H9 (cell line): ENCODE results near the gene PRSS38. TPM values are rescaled to one million over a fixed set of nuclear protein-coding genes. Genes with fewer than 3 reads are reported as not detected.

Source experiments
- DNase-seq: peaks from one replicate; pipeline ENCODE4 v3.0.0-alpha.2; 2017
- H2AFZ ChIP-seq: one replicate; pipeline ENCODE4 v1.6.1; 2013; ENCODE audit warnings: mild to moderate bottlenecking, low read length, control low read depth, moderate library complexity
- H2AK5ac ChIP-seq: 2 replicates; pipeline ENCODE4 v1.6.1; 2013; ENCODE audit warnings: low read length, control low read depth, mixed read lengths; ENCODE audit not compliant: insufficient read length
- H2BK120ac ChIP-seq: one replicate; pipeline ENCODE4 v1.6.1; 2013; ENCODE audit warnings: low read depth, mild to moderate bottlenecking, low read length, control low read depth, inconsistent platforms; ENCODE audit not compliant: poor library complexity, severe bottlenecking
- H2BK12ac ChIP-seq: 2 replicates; pipeline ENCODE4 v1.6.1; 2013; ENCODE audit warnings: low read length, control low read depth, mixed read lengths, low read depth; ENCODE audit not compliant: insufficient read length
- H2BK15ac ChIP-seq: 2 replicates; pipeline ENCODE4 v1.6.1; 2013; ENCODE audit warnings: low read depth, low read length, control low read depth
- H2BK20ac ChIP-seq: one replicate; pipeline ENCODE4 v1.6.1; 2013; ENCODE audit warnings: low read depth, mild to moderate bottlenecking, low read length, control low read depth, inconsistent platforms; ENCODE audit not compliant: poor library complexity, severe bottlenecking
- H2BK5ac ChIP-seq: 2 replicates; pipeline ENCODE4 v1.6.1; 2013; ENCODE audit warnings: low read length, control low read depth, mixed read lengths; ENCODE audit not compliant: insufficient read length
- H3K14ac ChIP-seq: 2 replicates; pipeline ENCODE4 v1.6.1; 2013; ENCODE audit warnings: low read length, control low read depth; ENCODE audit not compliant: insufficient read depth
- H3K18ac ChIP-seq: 2 replicates; pipeline ENCODE4 v1.6.1; 2013; ENCODE audit warnings: low read depth, mild to moderate bottlenecking, mixed read lengths, low read length, control low read depth; ENCODE audit not compliant: insufficient read length
- H3K23ac ChIP-seq: 2 replicates; pipeline ENCODE4 v1.6.1; 2013; ENCODE audit warnings: low read length, control low read depth, mixed read lengths, low read depth; ENCODE audit not compliant: insufficient read length
- H3K23me2 ChIP-seq: 2 replicates; pipeline ENCODE4 v1.6.1; 2013; ENCODE audit warnings: low read depth, mild to moderate bottlenecking, mixed read lengths, low read length, control low read depth; ENCODE audit not compliant: insufficient read length, poor library complexity, severe bottlenecking
- H3K27ac ChIP-seq: 2 replicates; pipeline ENCODE4 v1.5.1; 2013; ENCODE audit warnings: low read length, control low read depth, mixed read lengths, low read depth; ENCODE audit not compliant: insufficient read length
- H3K27me3 ChIP-seq: 2 replicates; pipeline ENCODE4 v1.6.1; 2013; ENCODE audit warnings: low read length, control low read depth, inconsistent platforms; ENCODE audit not compliant: insufficient read depth
- H3K4ac ChIP-seq: 2 replicates; pipeline ENCODE4 v1.6.1; 2013; ENCODE audit warnings: low read depth, mild to moderate bottlenecking, control low read depth, inconsistent platforms, low read length, moderate library complexity
- H3K4me1 ChIP-seq: 2 replicates; pipeline ENCODE4 v1.6.1; 2013; ENCODE audit warnings: low read length, control low read depth, inconsistent platforms; ENCODE audit not compliant: insufficient read depth
- H3K4me2 ChIP-seq: 2 replicates; pipeline ENCODE4 v1.6.1; 2013; ENCODE audit warnings: low read length, control low read depth, mixed read lengths; ENCODE audit not compliant: insufficient read length, insufficient read depth
- H3K56ac ChIP-seq: 2 replicates; pipeline ENCODE4 v1.6.1; 2013; ENCODE audit warnings: low read depth, mild to moderate bottlenecking, mixed read lengths, low read length, control low read depth; ENCODE audit not compliant: insufficient read length
- H3K79me1 ChIP-seq: 2 replicates; pipeline ENCODE4 v1.6.1; 2013; ENCODE audit warnings: low read depth, mild to moderate bottlenecking, moderate library complexity, low read length, control low read depth, inconsistent platforms; ENCODE audit not compliant: insufficient read depth, poor library complexity, severe bottlenecking
- H3K79me2 ChIP-seq: 2 replicates; pipeline ENCODE4 v1.6.1; 2013; ENCODE audit warnings: low read length, control low read depth, inconsistent platforms; ENCODE audit not compliant: insufficient read depth
- H3K9ac ChIP-seq: 2 replicates; pipeline ENCODE4 v1.6.1; 2013; ENCODE audit warnings: low read length, control low read depth, mixed read lengths; ENCODE audit not compliant: insufficient read length; ENCODE audit errors: extremely low read depth
- H3K9me3 ChIP-seq: one replicate; pipeline ENCODE4 v1.6.1; 2013; ENCODE audit warnings: low read depth, low read length, inconsistent platforms; ENCODE audit not compliant: control insufficient read depth
- H3T11ph ChIP-seq: one replicate; pipeline ENCODE4 v1.6.1; 2013; ENCODE audit warnings: mild to moderate bottlenecking, low read length, control low read depth, inconsistent platforms
- H4K20me1 ChIP-seq: one replicate; pipeline ENCODE4 v1.6.1; 2013; ENCODE audit not compliant: control insufficient read depth, insufficient read length, insufficient read depth
- H4K5ac ChIP-seq: 2 replicates; pipeline ENCODE4 v1.6.1; 2013; ENCODE audit warnings: low read depth, mild to moderate bottlenecking, mixed read lengths, low read length, control low read depth; ENCODE audit not compliant: insufficient read length
- H4K8ac ChIP-seq: replicated peaks from 2 replicates; pipeline ENCODE4 v1.6.1; 2013; ENCODE audit warnings: low read length, control low read depth, mixed read lengths, low read depth; ENCODE audit not compliant: insufficient read length
- H4K91ac ChIP-seq: 2 replicates; pipeline ENCODE4 v1.6.1; 2013; ENCODE audit warnings: low read depth, mild to moderate bottlenecking, moderate library complexity, mixed read lengths, low read length, control low read depth; ENCODE audit not compliant: insufficient read length
- H3K27ac Mint-ChIP-seq, 3 experiments: 2 replicates in 2 of 3; 3 replicates in 1 of 3; pipeline ENCODE4 v1.8.0; 2020 to 2021; ENCODE audit warnings: mixed read lengths in 3 of 3, mild to moderate bottlenecking in 1 of 3, moderate library complexity in 1 of 3
- H3K27me3 Mint-ChIP-seq: 2 replicates; pipeline ENCODE4 v1.8.0; 2021; ENCODE audit warnings: low read depth, mild to moderate bottlenecking, moderate library complexity, mixed read lengths
- H3K36me3 Mint-ChIP-seq, 3 experiments: 2 replicates in 2 of 3; 3 replicates in 1 of 3; pipeline ENCODE4 v1.8.0; 2020 to 2021; ENCODE audit warnings: low read depth in 3 of 3, mixed read lengths in 3 of 3; ENCODE audit not compliant: insufficient read depth in 1 of 3
- H3K4me1 Mint-ChIP-seq, 2 experiments: 2 replicates each; pipeline ENCODE4 v1.8.0; 2020; ENCODE audit warnings: mixed read lengths in 2 of 2
- H3K4me3 Mint-ChIP-seq, 2 experiments: 2 replicates in 1 of 2; 3 replicates in 1 of 2; pipeline ENCODE4 v1.8.0; 2020 to 2021; ENCODE audit warnings: mild to moderate bottlenecking in 2 of 2, mixed read lengths in 2 of 2, moderate library complexity in 1 of 2
- H3K9me3 Mint-ChIP-seq, 2 experiments: 2 replicates in 1 of 2; 3 replicates in 1 of 2; pipeline ENCODE4 v1.8.0; 2020; ENCODE audit warnings: mild to moderate bottlenecking in 2 of 2, mixed read lengths in 2 of 2, moderate library complexity in 1 of 2
- WGBS: extraction: QIAGEN DNeasy Blood & Tissue Kit; methylation state at CpG from one replicate; pipeline ENCODE4 v1.1.7; 2013; ENCODE audit warnings: missing lambda C conversion rate, low lambda C conversion rate, mixed read lengths; ENCODE audit not compliant: insufficient read length; ENCODE audit errors: extremely low coverage; 5-methylcytosine and 5-hydroxymethylcytosine counted together
- total RNA-seq: library from RNA; stranded (reverse); gene quantifications from 2 replicates; pipeline ENCODE4 v1.2.1, GENCODE V29; 2021
- TF ChIP-seq, protein P1 (sequence below): fragments of 200-600 bp; sonication (generic); conservative IDR thresholded peaks from 3 replicates; pipeline ENCODE4 v1.8.0; 2021; ENCODE audit warnings: antibody characterized with exemption, mild to moderate bottlenecking

Gene PRSS38
- total RNA-seq, 1 experiment from 2014 or later = not detected

DNA sequence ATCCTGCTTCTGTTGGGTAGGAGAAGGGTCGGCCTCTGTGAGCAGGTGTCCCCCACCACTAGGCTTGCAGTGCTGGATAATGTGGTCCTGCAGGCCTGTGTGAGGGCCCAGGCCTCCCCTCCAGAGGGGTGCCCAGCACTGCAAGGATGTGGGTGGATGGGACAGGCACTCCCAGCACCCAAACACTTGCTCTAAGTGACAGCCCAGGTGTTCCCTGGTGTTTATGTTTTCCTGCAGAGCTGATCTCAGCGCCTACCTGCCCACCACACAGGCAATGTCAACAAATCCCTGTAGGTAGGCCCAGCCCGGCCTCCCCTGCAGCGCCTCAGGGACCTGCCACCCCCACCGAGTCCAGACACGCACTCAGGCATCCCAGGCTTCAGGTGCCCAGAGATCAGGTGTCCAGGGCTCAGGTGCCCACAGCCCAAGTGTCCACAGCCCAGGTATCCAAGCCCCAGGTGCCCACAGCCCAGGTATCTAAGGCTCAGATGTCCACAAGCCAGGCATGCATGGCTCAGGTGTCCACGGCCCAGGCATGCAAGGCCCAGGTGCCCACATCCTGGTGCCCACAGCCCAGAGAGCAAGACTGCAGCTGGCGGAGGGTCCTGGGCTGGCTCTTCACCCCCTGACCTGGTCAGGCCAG, 73.0 kb downstream of the PRSS38 start:
- no peak overlapping the region for H4K91ac ChIP-seq
- no peak overlapping the region for H3K14ac ChIP-seq
- H2AK5ac ChIP-seq = no peak overlapping the region
- no peak overlapping the region for H3K27ac ChIP-seq
- no peak overlapping the region for H3K9ac ChIP-seq
- H2BK120ac ChIP-seq = no peak overlapping the region
- no peak overlapping the region for H3K18ac ChIP-seq
- no peaks in the 10 kb centered on the region for H3K36me3 Mint-ChIP-seq
- H2BK15ac ChIP-seq = no peak overlapping the region
- H3K4me1 Mint-ChIP-seq = peaks cover 11 to 26% of the 10 kb centered on the region in 2 experiments
- H4K8ac ChIP-seq = no peak overlapping the region
- no peak overlapping the region for H3K4me2 ChIP-seq
- H2BK20ac ChIP-seq = no peak overlapping the region
- H3K56ac ChIP-seq = no peak overlapping the region
- no peaks in the 10 kb centered on the region for H3K9me3 ChIP-seq
- H3K23ac ChIP-seq = no peak overlapping the region
- H4K20me1 ChIP-seq = no peaks in the 10 kb centered on the region
- no peak for DNase-seq
- no peak overlapping the region for H3K4me3 Mint-ChIP-seq
- WGBS = no CpG with 5 or more reads among the region's 8 CpGs
- H3K27ac Mint-ChIP-seq = no peak overlapping the region
- H3T11ph ChIP-seq = no peak overlapping the region
- H3K79me2 ChIP-seq = no peaks in the 10 kb centered on the region
- H2BK5ac ChIP-seq = no peak overlapping the region
- no peak overlapping the region for H3K4ac ChIP-seq
- H3K23me2 ChIP-seq = no peaks in the 10 kb centered on the region
- TF ChIP-seq, protein P1, sequence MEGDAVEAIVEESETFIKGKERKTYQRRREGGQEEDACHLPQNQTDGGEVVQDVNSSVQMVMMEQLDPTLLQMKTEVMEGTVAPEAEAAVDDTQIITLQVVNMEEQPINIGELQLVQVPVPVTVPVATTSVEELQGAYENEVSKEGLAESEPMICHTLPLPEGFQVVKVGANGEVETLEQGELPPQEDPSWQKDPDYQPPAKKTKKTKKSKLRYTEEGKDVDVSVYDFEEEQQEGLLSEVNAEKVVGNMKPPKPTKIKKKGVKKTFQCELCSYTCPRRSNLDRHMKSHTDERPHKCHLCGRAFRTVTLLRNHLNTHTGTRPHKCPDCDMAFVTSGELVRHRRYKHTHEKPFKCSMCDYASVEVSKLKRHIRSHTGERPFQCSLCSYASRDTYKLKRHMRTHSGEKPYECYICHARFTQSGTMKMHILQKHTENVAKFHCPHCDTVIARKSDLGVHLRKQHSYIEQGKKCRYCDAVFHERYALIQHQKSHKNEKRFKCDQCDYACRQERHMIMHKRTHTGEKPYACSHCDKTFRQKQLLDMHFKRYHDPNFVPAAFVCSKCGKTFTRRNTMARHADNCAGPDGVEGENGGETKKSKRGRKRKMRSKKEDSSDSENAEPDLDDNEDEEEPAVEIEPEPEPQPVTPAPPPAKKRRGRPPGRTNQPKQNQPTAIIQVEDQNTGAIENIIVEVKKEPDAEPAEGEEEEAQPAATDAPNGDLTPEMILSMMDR = no peak
- H3K27me3 ChIP-seq = no peaks in the 10 kb centered on the region
- H3K27me3 Mint-ChIP-seq = peaks cover 2% of the 10 kb centered on the region; the same call in 1 of the 2 replicates
- H3K4me1 ChIP-seq = no peaks in the 10 kb centered on the region
- no peak overlapping the region for H2AFZ ChIP-seq
- H2BK12ac ChIP-seq = no peak overlapping the region
- H3K79me1 ChIP-seq = no peaks in the 10 kb centered on the region
- no peak overlapping the region for H4K5ac ChIP-seq
- no peaks in the 10 kb centered on the region for H3K9me3 Mint-ChIP-seq
